ENCODE data around the gene SNAP47.
"Not testable (repeated sequence)": the region's sequence is repeated elsewhere in the genome, so short reads cannot be mapped to it uniquely, and the experiment has no call there.

Gene SNAP47, protein sequence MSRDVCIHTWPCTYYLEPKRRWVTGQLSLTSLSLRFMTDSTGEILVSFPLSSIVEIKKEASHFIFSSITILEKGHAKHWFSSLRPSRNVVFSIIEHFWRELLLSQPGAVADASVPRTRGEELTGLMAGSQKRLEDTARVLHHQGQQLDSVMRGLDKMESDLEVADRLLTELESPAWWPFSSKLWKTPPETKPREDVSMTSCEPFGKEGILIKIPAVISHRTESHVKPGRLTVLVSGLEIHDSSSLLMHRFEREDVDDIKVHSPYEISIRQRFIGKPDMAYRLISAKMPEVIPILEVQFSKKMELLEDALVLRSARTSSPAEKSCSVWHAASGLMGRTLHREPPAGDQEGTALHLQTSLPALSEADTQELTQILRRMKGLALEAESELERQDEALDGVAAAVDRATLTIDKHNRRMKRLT

DNA sequence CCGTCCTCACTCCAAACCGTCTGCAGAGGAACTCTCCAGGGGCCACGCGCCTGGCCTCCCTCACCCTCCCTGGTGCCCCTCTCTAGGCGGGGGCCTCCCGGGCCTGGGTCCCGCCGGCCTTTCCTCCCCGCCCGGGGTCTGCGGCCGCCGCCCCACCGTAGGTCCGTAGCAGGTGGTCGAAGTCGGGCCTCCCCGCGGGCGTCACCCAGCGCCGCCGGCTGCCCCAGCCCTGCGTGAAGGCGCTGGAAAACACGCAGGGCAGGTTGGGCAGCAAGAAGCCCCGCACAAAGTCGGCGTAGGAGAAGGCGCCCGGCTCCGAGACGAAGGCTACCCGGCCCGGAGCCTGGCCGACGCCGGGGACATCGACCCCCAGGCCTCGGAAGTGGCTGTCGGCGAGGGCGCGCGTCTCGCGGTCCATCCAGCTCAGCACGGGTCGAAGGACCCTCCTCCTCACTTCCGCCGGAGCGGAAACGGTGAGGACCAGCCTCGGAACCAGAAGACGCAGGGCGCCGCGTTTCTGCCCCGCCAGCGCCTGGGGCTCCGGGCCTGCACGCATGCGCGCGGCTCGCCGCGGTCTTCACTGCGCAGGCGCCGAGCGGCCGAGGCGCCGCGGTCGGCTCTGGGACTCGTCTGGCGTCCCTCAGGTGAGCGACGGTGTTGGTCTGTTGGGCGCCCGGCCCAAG lies at the start of gene SNAP47, which contains the start of gene JMJD4:
TSS of gene SNAP47 (plus strand) at position 580 of the 683 bp plus-strand sequence. CDS start 12,302 bp downstream, outside the sequence.
TSS of gene JMJD4 (minus strand) at position 447 of the 683 bp plus-strand sequence. CDS start at position 418, 29 bp downstream.
- DNase-seq (ENCODE audit: insufficient read length, low spot score) (peak; percentile 99), FAIRE-seq (no peak)
- TF ChIP-seq, protein P1, sequence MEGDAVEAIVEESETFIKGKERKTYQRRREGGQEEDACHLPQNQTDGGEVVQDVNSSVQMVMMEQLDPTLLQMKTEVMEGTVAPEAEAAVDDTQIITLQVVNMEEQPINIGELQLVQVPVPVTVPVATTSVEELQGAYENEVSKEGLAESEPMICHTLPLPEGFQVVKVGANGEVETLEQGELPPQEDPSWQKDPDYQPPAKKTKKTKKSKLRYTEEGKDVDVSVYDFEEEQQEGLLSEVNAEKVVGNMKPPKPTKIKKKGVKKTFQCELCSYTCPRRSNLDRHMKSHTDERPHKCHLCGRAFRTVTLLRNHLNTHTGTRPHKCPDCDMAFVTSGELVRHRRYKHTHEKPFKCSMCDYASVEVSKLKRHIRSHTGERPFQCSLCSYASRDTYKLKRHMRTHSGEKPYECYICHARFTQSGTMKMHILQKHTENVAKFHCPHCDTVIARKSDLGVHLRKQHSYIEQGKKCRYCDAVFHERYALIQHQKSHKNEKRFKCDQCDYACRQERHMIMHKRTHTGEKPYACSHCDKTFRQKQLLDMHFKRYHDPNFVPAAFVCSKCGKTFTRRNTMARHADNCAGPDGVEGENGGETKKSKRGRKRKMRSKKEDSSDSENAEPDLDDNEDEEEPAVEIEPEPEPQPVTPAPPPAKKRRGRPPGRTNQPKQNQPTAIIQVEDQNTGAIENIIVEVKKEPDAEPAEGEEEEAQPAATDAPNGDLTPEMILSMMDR (IDR thresholded peaks at IDR 0.05; ENCODE audit: insufficient read depth, missing control alignments), result no peak

DNA sequence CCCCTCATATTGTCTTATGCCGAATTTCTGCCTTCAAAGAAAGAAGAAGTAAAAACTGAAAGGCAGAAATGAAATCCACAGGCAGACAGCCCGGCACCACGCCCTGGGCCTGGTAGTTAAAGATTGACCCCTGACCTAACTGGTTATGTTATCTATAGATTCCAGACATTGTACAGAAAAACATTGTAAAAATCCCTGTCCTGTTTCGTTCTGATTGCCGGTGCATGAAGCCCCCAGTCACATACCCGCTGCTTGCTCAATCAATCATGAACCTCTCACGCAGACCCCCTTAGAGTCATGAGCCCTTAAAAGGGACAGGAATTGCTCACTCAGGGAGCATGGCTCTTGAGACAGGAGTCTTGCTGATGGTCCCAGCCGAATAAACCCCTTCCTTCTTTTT lies 49.4 kb upstream of the SNAP47 start:
- DNase-seq (ENCODE audit: insufficient read length, low spot score) (no peak), FAIRE-seq (no peak)
- TF ChIP-seq, protein P1 (IDR thresholded peaks at IDR 0.05; ENCODE audit: insufficient read depth, missing control alignments), result no peak

DNA sequence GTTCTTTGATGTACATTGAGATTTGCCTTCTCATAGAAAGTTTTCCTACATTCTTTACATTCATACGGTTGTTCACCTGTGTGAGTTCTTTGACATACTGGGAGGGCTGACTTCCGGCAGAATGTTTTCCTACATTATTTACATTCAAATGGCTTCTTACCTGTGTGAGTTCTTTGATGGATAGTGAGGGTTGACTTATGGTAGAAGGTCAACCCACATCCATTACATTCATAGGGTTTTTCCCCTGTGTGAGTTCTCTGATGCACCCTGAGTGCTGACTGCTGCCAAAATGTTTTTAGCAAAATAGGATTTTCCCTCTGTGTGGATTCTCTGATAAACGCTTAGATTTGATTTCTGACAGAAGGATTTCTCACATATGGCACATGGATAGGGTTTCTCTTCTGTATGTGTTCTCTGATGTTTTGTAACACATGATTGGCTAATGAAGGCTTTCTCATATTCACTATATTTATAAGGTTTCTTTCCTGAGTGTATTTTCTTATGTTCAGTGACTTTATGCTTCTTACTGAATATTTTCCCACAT lies 37.8 kb upstream of the SNAP47 start:
- DNase-seq (ENCODE audit: insufficient read length, low spot score) (no peak), FAIRE-seq (no peak)
- TF ChIP-seq, protein P1 (IDR thresholded peaks at IDR 0.05; ENCODE audit: insufficient read depth, missing control alignments), result no peak

DNA sequence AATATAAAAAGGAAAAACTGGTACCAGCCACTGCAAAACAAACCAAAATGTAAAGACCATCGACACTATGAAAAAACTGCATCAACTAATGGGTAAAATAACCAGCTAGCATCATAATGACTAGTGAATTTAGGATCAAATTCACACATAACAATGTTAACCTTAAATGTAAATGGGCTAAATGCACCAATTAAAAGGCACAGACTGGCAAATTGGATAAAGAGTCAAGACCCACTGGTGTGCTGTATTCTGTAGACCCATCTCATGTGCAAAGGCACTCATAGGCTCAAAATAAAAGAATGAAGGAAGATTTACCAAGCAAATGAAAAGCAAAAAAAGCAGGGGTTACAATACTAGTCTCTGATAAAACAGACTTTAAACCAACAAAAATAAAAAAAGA lies 33.6 kb upstream of the SNAP47 start:
- DNase-seq (ENCODE audit: insufficient read length, low spot score); FAIRE-seq: not testable (repeated sequence)

DNA sequence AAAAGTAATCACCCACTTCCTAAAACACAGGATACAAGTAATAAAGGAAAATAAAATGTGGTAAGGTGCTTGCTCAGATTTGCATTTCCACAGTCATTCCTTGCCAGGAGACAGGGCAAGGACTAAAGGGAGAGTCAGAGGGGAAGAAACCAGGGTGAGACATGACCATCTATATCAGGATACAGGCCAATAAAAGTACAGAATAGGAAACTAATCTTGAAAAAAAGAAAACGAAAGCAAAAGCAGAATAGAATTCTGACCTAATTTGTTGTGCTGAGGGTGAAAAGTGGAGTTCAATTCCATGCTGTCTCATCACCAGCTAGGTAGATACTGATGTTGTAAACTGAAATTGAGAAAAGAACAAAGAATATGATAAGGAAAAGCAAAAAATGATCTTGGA lies 27.4 kb upstream of the SNAP47 start:
- no peak for FAIRE-seq
- DNase-seq (ENCODE audit: insufficient read length, low spot score), result no peak
- TF ChIP-seq, protein P1 (IDR thresholded peaks at IDR 0.05; ENCODE audit: insufficient read depth, missing control alignments), result no peak

DNA sequence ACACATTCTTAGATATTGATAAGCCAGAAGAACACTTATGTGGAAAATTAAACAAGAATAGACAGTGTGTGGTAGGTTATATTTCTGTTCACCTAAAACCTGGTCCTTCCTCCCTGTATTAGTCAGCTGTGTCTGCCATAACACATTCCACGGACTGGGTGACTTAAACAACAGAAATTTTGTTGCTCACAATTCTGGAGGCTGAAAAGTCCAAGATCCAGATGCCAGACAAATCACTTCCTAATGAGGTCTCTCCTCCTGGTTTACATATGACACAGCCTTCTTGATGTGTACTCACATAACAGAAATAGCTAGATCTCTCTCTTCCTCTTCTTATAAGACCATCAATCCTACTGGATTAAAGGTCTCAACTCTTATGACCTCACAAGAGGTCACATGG lies 25.8 kb upstream of the SNAP47 start:
- no peak for DNase-seq (ENCODE audit: insufficient read length, low spot score)
- no peak for FAIRE-seq
- TF ChIP-seq, protein P1 (IDR thresholded peaks at IDR 0.05; ENCODE audit: insufficient read depth, missing control alignments), result no peak

DNA sequence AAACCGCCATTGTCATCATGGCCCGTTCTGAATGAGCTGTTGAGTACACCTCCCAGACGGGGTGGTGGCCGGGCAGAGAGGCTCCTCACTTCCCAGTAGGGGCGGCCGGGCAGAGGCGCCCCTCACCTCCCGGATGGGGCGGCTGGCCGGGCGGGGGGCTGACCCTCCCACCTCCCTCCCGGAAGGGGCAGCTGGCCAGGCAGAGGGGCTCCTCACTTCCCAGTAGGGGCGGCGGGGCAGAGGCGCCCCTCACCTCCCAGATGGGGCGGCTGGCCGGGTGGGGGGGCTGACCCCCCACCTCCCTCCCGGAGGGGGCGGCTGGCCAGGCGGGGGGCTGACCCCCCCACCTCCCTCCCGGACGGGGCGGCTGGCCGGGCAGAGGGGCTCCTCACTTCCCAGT lies 24.8 kb upstream of the SNAP47 start:
- DNase-seq (ENCODE audit: insufficient read length, low spot score); FAIRE-seq: not testable (repeated sequence)

DNA sequence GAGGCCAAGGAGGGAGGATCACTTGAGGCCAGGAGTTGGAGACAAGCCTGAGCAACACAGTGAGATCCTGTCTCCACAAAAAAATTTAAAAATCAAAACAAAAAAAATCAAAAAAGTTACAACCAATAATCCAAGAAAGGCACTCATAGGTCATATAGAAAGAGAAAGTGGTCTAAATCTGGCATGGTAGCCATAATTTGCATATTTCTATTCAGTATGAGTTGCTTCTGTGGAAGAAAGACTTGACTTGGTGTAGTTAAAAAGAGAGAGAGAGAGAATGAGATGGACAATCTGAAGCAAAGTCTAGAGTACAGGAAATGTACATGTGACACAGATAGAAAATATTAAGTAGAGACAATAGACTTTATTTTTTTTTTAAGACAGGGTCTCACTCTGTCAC lies 22.6 kb upstream of the SNAP47 start:
- TF ChIP-seq, protein P1 (IDR thresholded peaks at IDR 0.05; ENCODE audit: insufficient read depth, missing control alignments), result no peak
- FAIRE-seq, result no peak
- DNase-seq (ENCODE audit: insufficient read length, low spot score), result no peak
